Sciatic nerve (tissue), 2 donors: ENCODE data around the gene TNFRSF9. TPM values are rescaled to one million over a fixed set of nuclear protein-coding genes. Genes with fewer than 3 reads are reported as not detected.
"Not testable (repeated sequence)": the region's sequence is repeated elsewhere in the genome, so short reads cannot be mapped to it uniquely, and the experiment has no call there.

Experiments
- ATAC-seq: fragments of 200-7000 bp; cut with Tn5 transposase; one replicate; pipeline ENCODE4 v1.9.1; 2020; ENCODE audit warnings: mild to moderate bottlenecking, moderate library complexity
- DNase-seq: peaks from one replicate; pipeline ENCODE4 v3.0.0-alpha.2; 2020; ENCODE audit warnings: low spot score
- intact Hi-C: fragments of 100-400 bp; cut with DNase I; formaldehyde crosslinking; loops from one replicate; pipeline ENCODE4 v1.14.2; 2022
- total RNA-seq: library from RNA; stranded (reverse); fragmentation: NEBNext Ultra II Directional; extraction: Animal tissue kit (Norgen Biotek cat#: 25700); gene quantifications from one replicate; pipeline ENCODE4 v1.2.1, GENCODE V29; 2021
- donor health status: DM: no; HTN: no; CAD: no.
- donor health status: DM: no; HTN: no; CAD: no.

TNFRSF9 gene
- total RNA-seq, 1 donor from 2014 or later, result 0.27 TPM

DNA sequence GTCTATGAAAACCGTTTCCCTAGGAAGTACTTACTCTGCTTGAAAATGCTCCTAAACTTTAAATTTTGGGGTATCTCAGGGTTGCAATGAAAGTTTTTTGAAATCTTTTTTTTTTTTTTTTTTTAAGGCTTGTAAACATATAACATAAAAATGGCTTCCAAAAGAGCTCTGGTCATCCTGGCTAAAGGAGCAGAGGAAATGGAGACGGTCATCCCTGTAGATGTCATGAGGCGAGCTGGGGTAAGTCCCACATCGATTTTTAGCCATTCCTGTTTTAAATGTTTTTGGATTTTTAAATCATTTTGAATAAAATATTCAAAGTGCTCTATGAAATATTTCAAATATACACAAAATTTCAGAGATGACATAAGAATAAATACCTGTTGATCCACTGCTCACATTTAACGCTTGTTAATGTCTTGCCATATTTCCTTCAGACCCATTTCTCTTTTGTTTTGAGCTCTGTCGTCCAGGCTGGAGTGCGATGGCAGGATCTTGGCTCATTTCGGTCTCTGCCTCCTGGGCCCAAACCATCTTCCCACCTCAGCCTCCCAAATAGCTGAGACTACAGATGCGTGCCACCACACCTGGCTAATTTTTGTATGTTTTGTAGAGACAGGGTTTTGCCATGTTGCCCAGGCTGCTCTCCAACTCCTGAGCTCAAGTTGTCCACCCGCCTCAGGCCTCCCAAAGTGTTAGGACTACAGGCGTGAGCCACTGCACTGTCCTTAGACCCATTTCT lies 22.2 kb upstream of the TNFRSF9 start:
- ATAC-seq (no peak), DNase-seq (no peak)
- intact Hi-C loops, result no loop called here

DNA sequence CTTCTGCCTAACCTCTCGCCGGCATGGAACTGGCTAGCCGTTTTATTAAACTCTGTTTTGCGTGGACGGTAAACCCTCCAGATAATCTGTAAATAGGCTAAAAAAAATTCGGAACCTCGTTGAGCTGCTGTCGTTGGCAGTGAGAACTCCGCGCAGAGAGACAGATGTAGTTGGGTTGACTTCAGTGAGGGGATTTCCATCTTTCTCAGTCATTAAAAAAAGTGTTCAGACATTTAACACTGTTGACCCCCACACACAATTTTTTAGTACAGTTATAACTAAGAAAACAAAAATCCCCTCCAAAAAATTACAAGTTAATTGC lies 21.3 kb upstream of the TNFRSF9 start:
- intact Hi-C loops, result no loop called here
- no peak for ATAC-seq
- no peak for DNase-seq

DNA sequence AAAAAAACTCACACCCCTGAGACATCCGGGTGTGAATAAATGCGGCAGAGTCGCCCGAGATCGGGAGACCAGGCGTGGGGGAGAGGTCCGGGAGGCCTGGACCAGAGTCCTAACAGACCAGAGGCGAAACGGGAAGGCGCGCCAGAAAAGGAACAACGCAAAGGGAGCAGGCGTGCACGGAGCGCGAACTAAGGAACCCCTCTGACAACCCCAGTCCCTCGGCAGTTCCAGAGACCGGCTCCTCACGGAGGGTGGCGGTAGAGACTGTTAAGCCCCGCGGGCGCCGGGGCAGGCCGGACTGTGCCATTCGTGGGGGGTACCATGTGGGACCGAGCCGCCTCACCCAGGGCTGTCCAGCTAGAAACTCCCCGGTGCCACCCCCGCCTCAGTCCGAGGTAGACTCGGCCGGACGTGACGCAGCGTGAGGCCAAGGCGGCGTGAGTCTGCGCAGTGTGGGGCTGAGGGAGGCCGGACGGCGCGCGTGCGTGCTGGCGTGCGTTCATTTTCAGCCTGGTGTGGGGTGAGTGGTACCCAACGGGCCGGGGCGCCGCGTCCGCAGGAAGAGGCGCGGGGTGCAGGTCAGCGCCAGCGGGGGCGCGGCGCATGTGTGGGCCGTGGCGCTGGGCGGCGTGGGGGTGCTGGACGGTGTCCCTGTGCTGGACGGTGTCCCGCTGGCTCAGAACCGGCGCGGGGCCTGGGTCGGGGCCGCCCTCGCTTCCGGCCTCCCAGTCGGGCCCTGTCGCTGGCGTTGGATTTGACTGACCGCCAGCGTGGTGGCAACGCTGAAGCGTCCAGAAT lies 20.8 kb upstream of the TNFRSF9 start, which contains the start of gene PARK7:
Gene PARK7, plus strand, starts transcription at position 496 of the 798 bp plus-strand sequence. CDS start 1,075 bp downstream, outside the sequence.
- DNase-seq (peak; percentile 100), ATAC-seq (peak; percentile 98)
- intact Hi-C loops, result no loop called here

DNA sequence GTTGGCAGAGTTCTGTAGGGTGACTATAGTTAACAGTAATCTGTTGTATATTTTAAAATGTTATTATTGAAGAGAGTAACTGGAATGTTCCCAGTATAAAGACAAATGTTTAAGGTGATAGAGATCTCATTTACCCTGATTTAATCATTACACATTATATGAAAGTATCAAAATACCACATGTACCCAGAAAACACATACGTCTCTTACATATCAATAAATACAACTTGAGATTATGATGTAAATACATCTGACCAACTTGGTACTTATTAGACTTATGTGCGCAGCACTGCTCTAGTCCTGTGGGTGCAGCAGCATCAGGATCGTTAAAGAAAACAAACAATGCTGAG lies 20.2 kb upstream of the TNFRSF9 start:
- intact Hi-C loops, result no loop called here
- ATAC-seq (no peak), DNase-seq (no peak)

DNA sequence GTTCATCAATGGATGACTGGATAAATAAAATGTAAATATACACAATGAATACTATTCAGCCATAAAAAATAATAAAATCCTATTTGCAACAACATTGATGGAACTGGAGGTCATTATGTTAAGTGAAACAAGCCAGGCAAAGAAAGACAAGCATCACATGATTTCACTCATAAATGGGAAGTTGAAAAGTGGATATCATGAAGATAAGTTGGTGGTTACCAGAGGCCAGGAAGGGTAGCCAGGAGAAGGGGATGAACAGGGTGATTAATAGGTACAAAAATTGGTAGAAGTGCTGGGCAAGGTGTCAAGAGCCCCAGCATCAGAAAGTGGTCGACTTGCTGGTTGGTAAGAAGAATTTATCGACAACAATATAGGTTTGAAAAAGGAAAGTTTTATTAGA lies 19.5 kb upstream of the TNFRSF9 start:
- no peak for DNase-seq
- intact Hi-C loops, result no loop called here
- ATAC-seq, result no peak

DNA sequence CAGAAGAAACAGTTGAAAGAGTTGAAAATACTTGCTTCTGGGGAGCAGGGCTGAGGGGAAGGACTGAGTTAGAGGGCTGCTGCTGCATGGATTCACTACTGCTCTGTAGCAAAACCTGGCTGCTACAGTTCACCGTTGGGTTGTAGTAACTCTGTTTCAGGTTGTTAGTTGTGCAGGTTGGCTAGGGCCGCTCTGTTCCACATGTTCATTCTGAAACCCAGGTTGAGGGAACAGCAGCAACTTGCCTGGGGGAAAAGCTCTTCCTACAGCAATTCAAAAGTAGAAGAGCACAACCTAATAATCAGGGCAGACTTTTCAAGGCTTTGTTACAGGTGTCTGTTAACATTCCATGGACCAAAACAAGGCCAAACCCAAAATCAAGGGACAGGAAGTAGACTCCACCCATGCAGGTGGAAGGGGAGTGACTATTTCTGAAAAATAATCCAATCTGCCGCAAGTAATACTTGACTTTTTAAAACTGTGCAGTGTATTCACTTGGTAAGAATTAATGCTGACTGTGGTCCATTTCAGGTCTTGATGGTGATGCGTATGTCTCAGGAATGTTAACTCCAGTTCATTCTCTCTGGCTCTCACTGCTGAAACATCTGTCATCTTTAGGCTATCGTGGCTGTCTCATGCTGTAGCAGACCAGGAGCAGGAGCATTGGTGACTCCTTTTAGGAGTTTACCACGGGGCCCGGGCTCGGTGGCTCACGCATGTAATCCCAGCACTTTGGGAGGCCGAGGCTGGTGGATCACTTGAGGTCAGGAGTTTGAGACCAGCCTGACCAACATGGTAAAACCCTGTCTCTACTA lies 15.8 kb upstream of the TNFRSF9 start:
- no peak for DNase-seq
- ATAC-seq, result no peak
- intact Hi-C loops, result no loop called here

DNA sequence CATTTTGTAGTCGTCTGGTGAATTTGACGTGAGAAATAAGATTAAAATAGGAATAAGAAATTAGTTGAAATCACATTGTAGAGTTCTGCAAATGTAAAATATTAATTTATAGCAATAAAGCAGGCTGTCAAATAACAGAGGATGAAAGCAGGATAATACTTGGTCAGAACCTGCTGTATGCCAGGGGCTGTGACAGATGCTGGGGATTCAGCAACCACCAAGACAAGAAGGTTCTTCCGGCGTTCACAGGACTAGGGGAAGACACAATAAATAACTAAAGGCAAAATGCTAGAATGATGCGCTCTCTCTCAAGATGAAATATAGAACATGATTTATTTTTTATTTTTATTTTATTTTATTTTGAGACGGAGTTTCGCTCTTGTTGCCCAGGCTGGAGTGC lies 14.0 kb upstream of the TNFRSF9 start:
- intact Hi-C loops, result no loop called here
- DNase-seq (no peak), ATAC-seq (no peak)

DNA sequence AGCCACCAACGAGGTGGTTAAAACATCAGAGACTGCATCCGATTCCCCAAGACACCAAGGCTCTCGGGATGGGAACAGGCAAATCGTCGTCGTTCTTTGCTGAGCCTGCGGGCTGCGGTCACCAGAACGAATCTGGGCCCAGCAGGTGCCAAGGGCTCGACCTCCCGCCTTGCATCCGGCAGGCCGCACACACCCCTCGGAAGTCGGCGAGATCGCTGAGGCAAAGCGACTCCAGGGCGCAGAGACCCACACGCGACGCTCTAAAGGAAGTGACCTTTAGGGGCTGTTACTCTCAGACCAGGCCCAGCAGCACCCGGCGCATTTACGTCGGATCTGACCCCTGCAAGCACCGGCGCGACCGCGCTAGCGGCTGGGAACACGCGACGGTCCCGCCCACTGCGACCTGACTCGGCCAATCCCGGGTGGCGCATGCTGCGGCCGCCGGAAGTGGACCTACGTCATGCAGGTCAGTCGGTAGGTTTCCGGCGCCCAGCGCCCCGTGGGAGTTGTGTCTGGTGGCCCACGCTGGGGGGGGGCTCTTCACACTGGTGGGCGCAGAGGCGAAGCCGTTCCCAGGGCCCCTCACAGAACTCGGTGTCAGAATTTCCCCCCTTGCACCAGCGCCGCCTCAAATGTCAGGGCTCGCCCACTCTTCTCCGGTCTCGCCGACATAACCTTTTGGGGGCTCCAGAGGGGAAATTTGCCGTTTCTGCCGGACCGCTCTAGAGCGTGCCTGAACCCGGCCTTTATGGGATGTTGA lies 13.4 kb upstream of the TNFRSF9 start:
- DNase-seq (peak; percentile 97), ATAC-seq (peak; percentile 99)
- intact Hi-C loops, result no loop called here

DNA sequence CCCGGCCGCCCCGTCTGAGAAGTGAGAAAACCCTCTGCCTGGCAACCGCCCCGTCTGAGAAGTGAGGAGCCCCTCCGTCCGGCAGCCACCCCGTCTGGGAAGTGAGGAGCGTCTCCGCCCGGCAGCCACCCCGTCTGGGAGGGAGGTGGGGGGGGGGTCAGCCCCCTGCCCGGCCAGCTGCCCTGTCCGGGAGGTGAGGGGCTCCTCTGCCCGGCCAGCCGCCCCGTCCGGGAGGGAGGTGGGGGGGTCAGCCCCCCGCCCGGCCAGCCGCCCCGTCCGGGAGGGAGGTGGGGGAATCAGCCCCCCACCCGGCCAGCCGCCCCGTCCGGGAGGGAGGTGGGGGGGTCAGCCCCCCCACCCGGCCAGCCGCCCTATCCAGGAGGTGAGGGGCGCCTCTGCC lies 12.2 kb upstream of the TNFRSF9 start:
- DNase-seq, intact Hi-C loops, ATAC-seq: not testable (repeated sequence)

DNA sequence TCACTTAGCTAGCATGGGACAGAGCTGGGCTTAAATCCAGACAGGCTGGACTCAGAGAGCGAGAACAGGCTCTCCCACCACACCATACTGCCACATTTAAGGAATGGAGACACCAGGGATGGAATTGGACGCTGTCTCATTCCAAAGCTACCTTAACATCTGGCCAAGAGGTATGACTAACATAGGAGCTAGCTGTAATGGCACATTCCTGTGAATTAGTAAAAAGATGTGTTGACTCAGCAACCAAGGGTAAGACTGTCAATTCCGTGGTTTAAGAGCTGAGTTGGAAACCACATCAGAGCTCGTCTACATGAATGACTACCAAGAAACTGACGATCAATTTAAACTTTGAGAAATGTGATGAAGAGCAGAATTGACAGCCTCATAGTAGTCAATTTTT lies 8.3 kb upstream of the TNFRSF9 start:
- intact Hi-C loops, result no loop called here
- DNase-seq (no peak), ATAC-seq (no peak)

DNA sequence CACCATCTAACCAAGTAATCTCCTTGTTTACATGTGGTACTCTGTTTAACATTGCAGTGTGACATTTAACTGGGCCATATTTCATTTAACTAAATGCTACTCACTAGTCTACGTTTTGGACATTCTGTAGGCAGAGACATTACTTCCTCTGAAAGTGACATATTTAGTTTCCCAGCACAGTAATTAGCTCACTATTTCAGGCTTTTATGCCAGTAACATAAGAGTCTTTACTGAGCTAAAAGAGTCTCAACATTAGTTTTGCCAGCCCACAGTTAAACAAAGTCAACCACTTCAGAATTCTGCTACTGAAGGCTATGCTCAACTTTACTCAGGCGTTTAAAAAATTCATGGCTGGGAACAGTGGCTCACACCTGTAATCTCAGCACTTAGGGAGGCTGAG lies 2.6 kb upstream of the TNFRSF9 start:
- DNase-seq (no peak), ATAC-seq (no peak)
- intact Hi-C loops, result no loop called here

DNA sequence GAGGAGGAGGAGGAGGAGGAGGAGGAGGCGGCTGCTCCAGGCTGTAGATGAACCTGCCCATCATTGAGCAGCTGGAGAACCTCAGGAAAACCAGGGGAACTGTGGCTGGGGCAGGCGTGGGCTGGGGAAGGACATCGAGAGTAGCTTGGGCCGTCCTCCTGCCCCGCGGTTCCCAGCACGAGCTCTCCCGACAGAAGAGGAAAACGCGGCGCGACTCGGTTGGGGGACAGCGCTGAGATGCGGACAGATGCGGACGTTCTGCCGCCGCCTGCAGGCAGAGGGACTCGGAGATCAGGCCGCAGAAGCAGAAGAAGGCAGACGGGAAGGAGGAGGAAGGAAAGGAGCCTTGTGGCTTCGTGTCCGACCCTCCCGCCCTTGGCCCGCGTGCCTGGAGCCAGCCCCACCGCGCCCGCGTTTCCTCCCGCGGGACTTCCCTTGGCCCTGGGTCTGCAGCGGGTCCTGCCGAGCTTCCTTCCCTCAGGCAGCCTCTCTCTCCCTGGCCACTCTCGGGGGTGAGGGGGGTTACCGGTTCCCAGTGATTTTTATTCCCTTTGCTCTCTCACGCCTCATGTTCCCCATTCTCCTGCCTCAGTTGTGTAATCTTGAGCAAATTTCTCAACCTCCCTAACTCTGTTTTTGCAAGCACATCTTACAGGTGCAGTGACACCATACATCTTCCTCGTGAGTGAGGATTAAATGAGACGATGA lies 1.7 kb upstream of the TNFRSF9 start:
- ATAC-seq (peak; percentile 89), DNase-seq (peak; percentile 80)
- intact Hi-C loops, result no loop called here

DNA sequence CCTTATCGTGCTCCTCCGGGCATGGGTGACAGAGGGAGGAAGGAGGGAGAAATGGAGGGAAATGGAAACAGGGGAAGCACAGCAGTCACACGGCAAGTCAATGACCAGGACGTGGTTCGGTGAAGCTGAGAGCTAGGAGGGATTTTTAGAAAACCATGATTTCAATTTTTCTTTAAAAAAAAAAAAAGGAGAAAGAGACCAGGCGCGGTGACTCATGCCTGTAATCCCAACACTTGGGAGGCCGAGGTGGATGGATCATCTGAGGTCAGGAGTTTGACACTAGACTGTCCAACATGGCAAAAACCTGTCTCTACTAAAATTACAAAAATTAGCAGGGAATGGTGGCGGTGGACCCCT lies 776 bp upstream of the TNFRSF9 start:
- DNase-seq (no peak), ATAC-seq (no peak)
- intact Hi-C loops, result no loop called here

DNA sequence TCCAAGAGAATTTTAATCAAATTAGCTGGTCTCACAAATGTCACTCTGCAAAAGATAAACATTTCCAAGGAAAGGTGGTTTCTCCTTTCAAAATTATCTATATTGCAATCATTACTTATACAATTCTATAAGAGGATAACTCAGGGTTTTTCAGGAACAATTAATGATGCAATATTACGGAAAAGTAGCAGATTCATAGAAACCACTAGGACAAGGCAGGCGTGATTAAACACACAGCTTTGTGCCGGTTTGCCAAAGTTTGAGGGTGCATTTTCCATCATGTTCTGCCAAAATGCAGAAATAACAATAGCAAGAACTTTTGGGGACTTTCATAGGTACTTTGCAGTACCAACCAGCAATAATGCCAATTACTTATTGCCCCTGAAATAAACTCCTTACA lies 605 bp downstream of the TNFRSF9 start:
- no peak for DNase-seq
- intact Hi-C loops, result no loop called here
- no peak for ATAC-seq

DNA sequence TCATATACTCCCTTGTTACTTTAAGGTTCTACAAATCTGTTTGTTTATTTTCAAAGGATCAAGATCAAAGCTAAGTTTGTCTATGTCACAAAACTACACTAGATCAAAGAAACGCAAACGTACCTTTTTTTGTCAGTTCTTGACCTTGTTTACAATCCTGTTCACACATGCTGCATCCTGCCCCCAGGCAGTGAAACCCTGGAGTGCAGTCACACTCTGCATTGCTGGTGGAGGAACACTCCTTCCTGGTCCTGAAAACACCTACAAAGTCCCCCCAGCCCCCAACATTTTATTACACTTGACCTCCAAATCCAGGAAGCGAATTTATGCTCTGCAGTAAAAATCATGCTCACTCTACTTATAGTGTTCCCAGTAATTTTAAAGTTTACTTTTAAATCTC lies 2.6 kb downstream of the TNFRSF9 start:
- ATAC-seq (no peak), DNase-seq (no peak)
- intact Hi-C loops, result no loop called here

DNA sequence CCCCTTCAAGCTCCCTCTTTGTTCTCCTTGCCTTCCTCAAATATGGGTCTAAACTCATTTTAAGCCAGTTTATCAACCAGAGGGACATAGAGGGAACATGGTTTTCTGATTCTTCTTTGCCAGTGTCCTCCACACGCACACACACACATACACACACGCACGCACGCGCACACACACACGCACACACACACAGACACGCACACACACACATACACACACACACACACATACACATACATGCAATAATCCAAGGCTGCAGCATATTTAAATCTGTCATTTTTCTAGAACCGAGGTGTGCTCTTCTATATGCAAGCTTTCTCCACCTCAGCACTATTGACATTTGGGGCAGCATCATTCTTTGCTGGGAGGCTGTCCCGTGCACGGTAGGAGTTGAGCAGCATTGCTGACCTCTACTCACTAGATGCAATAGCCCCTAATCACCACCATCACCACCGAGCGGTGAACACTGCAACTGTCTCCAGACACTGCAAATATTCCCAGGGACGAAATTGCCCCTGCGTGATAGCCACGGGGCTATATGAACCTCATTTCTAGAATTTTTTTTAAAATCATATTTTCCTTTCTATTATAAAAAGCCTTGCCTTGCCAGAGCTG lies 8.0 kb downstream of the TNFRSF9 start:
- intact Hi-C loops, result no loop called here
- ATAC-seq, result no peak
- no peak for DNase-seq

DNA sequence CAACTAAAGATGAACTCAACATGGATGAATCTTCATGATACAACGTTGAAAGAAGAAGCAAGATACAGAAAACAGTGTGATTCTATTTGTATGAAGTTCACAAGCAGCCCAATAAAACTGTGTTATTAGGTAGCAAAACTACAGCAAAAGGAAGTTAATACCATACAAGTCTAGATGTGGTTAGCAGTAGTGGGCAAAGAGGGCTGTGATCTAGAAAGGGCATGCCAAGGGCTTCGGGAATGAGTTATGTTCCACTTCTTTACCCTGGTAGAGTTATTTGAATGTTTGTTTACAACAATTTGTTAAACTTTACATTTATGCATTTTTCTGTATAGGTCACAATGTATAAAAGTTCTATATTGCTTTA lies 9.2 kb downstream of the TNFRSF9 start:
- intact Hi-C loops, result no loop called here
- DNase-seq (no peak), ATAC-seq (no peak)

DNA sequence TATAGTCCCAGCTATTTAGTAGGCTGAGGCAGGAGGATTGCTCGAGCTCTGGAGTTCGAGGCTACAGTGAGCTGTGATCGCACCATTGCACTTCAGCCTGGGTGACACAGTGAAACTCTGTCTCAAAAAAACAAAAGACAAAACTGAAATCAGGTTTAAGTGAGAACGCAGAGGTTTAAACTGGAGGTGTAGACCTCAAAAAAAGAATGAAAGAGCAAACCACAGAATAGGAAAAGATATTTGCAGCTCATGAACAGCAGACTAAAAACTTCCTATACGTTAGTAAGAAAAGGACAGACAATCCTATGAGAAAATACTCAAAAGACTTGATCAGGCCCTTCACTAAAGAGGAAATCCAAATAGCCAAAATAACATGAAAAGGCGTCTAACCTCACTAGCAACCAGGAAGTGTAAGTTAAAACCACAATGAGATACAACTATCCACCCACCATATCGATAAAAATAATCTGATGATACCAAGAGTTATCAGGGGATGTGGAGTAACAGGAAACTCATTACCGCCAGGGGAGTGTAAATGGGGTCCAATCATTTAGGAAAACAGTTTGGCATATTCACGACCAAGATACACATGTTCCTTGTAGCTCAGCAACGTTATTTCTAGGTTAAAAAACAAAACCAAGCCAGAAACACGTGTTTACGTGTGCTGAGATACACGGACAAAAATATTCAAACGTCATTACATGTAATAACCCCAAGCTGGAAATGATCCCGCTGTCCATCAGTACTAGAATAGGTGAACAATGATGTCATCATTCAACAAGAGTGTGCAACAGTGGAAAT lies 9.8 kb downstream of the TNFRSF9 start:
- DNase-seq, result no peak
- intact Hi-C loops, result no loop called here
- ATAC-seq, result no peak
